KOPT-K1 (cell line): ENCODE results near the gene HIPK1.

Source experiments
- H3K27ac ChIP-seq: fragments of 200-600 bp; sonication (generic); 2 replicates; pipeline ENCODE4 v1.5.1; 2016; ENCODE audit warnings: antibody characterized with exemption, mild to moderate bottlenecking, low read depth, low read length; ENCODE audit not compliant: poor library complexity, severe bottlenecking
- H3K36me3 ChIP-seq: fragments of 200-600 bp; sonication (generic); 2 replicates; pipeline ENCODE4 v1.5.1; 2017; ENCODE audit warnings: antibody characterized with exemption, mild to moderate bottlenecking, low read length, moderate library complexity; ENCODE audit not compliant: insufficient read depth
- H3K9me3 ChIP-seq: fragments of 200-600 bp; sonication (generic); 2 replicates; pipeline ENCODE4 v1.5.1; 2017; ENCODE audit warnings: antibody characterized with exemption, low read length, mild to moderate bottlenecking; ENCODE audit not compliant: insufficient read depth, poor library complexity, severe bottlenecking

The HIPK1 gene

GRCh38 chr1:113977906-113978305, 48.8 kb downstream of the HIPK1 start:
- Histone ChIP-seq H3K27ac (no peak overlapping the region), H3K9me3 (no peaks in the 10 kb centered on the region), H3K36me3 (peaks cover 41% of the 10 kb centered on the region)

GRCh38 chr1:113978863-113979702, 50.0 kb downstream of the HIPK1 start, which contains the start of gene OLFML3:
Gene OLFML3 (plus strand): TSS chr1:113979474. CDS start chr1:113979517, 43 bp downstream.
- H3K36me3 ChIP-seq, result peaks cover 29% of the 10 kb centered on the region
- no peaks in the 10 kb centered on the region for H3K9me3 ChIP-seq
- no peak within 1 kb of the TSS for H3K27ac ChIP-seq

GRCh38 chr1:113980110-113980509, 51.0 kb downstream of the HIPK1 start:
- no peaks in the 10 kb centered on the region for H3K9me3 ChIP-seq
- H3K27ac ChIP-seq, result no peak overlapping the region
- peaks cover 20% of the 10 kb centered on the region for H3K36me3 ChIP-seq

- H3K9me3 ChIP-seq, result no peaks in the 10 kb centered on the region
- peaks cover 8% of the 10 kb centered on the region; the same call in 1 of the 2 replicates for H3K36me3 ChIP-seq
- H3K27ac ChIP-seq, result no peak overlapping the region
Measured at GRCh38 chr1:113981962-113982931, 53.1 kb downstream of the HIPK1 start.

- Histone ChIP-seq H3K27ac (no peak overlapping the region), H3K9me3 (no peaks in the 10 kb centered on the region), H3K36me3 (peaks cover 3% of the 10 kb centered on the region; the same call in 1 of the 2 replicates)
Measured at GRCh38 chr1:113982949-113983348, 53.8 kb downstream of the HIPK1 start.

GRCh38 chr1:113983391-113983790, 54.3 kb downstream of the HIPK1 start:
- Histone ChIP-seq H3K36me3 (no peaks in the 10 kb centered on the region), H3K27ac (no peak overlapping the region), H3K9me3 (no peaks in the 10 kb centered on the region)

GRCh38 chr1:113983826-113984225, 54.7 kb downstream of the HIPK1 start:
- Histone ChIP-seq H3K27ac (no peak overlapping the region), H3K9me3 (peaks cover 2% of the 10 kb centered on the region), H3K36me3 (no peaks in the 10 kb centered on the region)

GRCh38 chr1:113984710-113985109, 55.6 kb downstream of the HIPK1 start:
- no peak overlapping the region for H3K27ac ChIP-seq

GRCh38 chr1:113986802-113987201, 57.7 kb downstream of the HIPK1 start:
- H3K36me3 ChIP-seq, result no peaks in the 10 kb centered on the region
- no peak overlapping the region for H3K27ac ChIP-seq
- peaks cover 8% of the 10 kb centered on the region for H3K9me3 ChIP-seq

More at GRCh38 chr1:113984710-113985109, 55.6 kb downstream of the HIPK1 start:
- peaks cover 8% of the 10 kb centered on the region for H3K9me3 ChIP-seq
- H3K36me3 ChIP-seq, result no peaks in the 10 kb centered on the region

- Histone ChIP-seq H3K36me3 (no peaks in the 10 kb centered on the region), H3K9me3 (peaks cover 8% of the 10 kb centered on the region), H3K27ac (no peak overlapping the region)
Measured at GRCh38 chr1:113987259-113987658, 58.1 kb downstream of the HIPK1 start.

- Histone ChIP-seq H3K36me3 (no peaks in the 10 kb centered on the region), H3K27ac (no peak overlapping the region), H3K9me3 (peaks cover 33% of the 10 kb centered on the region)
Measured at GRCh38 chr1:113990530-113990929, 61.4 kb downstream of the HIPK1 start.

GRCh38 chr1:113990961-113991360, 61.8 kb downstream of the HIPK1 start:
- Histone ChIP-seq H3K27ac (no peak overlapping the region), H3K9me3 (peaks cover 36% of the 10 kb centered on the region), H3K36me3 (no peaks in the 10 kb centered on the region)

- H3K27ac ChIP-seq, result no peak overlapping the region
- peaks cover 36% of the 10 kb centered on the region for H3K9me3 ChIP-seq
- no peaks in the 10 kb centered on the region for H3K36me3 ChIP-seq
Measured at GRCh38 chr1:113991467-113991997, 62.4 kb downstream of the HIPK1 start.

GRCh38 chr1:113993072-113993471, 63.9 kb downstream of the HIPK1 start:
- peaks cover 36% of the 10 kb centered on the region for H3K9me3 ChIP-seq
- H3K36me3 ChIP-seq, result no peaks in the 10 kb centered on the region
- H3K27ac ChIP-seq, result no peak overlapping the region

GRCh38 chr1:113993766-113994165, 64.6 kb downstream of the HIPK1 start:
- H3K36me3 ChIP-seq, result no peaks in the 10 kb centered on the region
- H3K27ac ChIP-seq, result no peak overlapping the region
- H3K9me3 ChIP-seq, result peaks cover 35% of the 10 kb centered on the region
